HepG2 (cell line): Measurements from ENCODE around the gene POU3F3. TPM values are rescaled to one million over a fixed set of nuclear protein-coding genes. Genes with fewer than 3 reads are reported as not detected.

Experiments
- ATAC-seq: fragments of 200-7000 bp; cut with Tn5 transposase; 3 replicates; pipeline ENCODE4 v1.9.1; 2020; ENCODE audit warnings: mild to moderate bottlenecking, moderate library complexity
- Bru-seq: library from RNA; stranded (reverse); fragments of 400-500 nt; gene quantifications from one replicate; lab custom pipeline; 2021; lab: Mats Ljungman, UMichigan
- BruChase-seq, 2 experiments: library from RNA; stranded (reverse); fragments of 400-500 nt; gene quantifications; one replicate each; lab custom pipeline; 2021; lab: Mats Ljungman, UMichigan
- BruUV-seq: library from RNA; stranded (reverse); fragments of 400-500 nt; replicated peaks from 2 replicates; lab custom pipeline; 2021; lab: Mats Ljungman, UMichigan
- CTCF ChIA-PET: fragments of 300-600 bp; formaldehyde crosslinking; extraction: SDS; loops from one replicate; lab custom pipeline; 2021; ENCODE audit warnings: low total read pairs, inconsistent platforms, low intra/inter-chr PET ratio; lab: Yijun Ruan, JAX
- POLR2A ChIA-PET: fragments of 350-600 bp; sonication (Branson Sonifier 250); formaldehyde crosslinking; loops from one replicate; lab custom pipeline; 2020; ENCODE audit warnings: antibody characterized with exemption, inconsistent platforms; lab: Yijun Ruan, JAX
- DNase-seq: peaks from one replicate; pipeline ENCODE4 v3.0.0-alpha.2; 2015; ENCODE audit warnings: low spot score
- FAIRE-seq: peaks from 3 replicates; lab custom pipeline; 2011; peaks lifted over from hg19 to GRCh38; lab: Jason Lieb, UNC
- H2AFZ ChIP-seq: one replicate; pipeline ENCODE4 v1.6.1; 2011; ENCODE audit warnings: low read length, inconsistent platforms
- H3K27ac ChIP-seq: fragments of 300-600 bp; 3 replicates; pipeline ENCODE4 v1.8.0; 2011; ENCODE audit warnings: mixed run types, mild to moderate bottlenecking, mixed read lengths, low read length, inconsistent platforms; ENCODE audit not compliant: insufficient read depth; ENCODE audit errors: extremely low read length
- H3K27me3 ChIP-seq, 2 experiments: fragments of 200-600 bp in 1 of 2; 2 replicates in 1 of 2; 3 replicates in 1 of 2; pipeline versions ENCODE4 v1.6.0 to v1.8.0; 2011; ENCODE audit warnings: low read length in 2 of 2, mild to moderate bottlenecking in 2 of 2, moderate library complexity in 2 of 2, inconsistent platforms in 1 of 2; ENCODE audit not compliant: insufficient read depth in 2 of 2, control insufficient read depth in 1 of 2
- H3K36me3 ChIP-seq, 2 experiments: fragments of 200-600 bp in 1 of 2; replicated peaks in 1 of 2; 2 replicates in 1 of 2; 3 replicates in 1 of 2; pipeline versions ENCODE4 v1.5.1 to v1.8.0; 2011; ENCODE audit warnings: low read length in 2 of 2, inconsistent platforms in 1 of 2; ENCODE audit not compliant: insufficient read depth in 2 of 2, control insufficient read depth in 1 of 2
- H3K4me1 ChIP-seq: 2 replicates; pipeline ENCODE4 v1.5.1; 2012; ENCODE audit warnings: low read length, inconsistent platforms; ENCODE audit not compliant: insufficient read depth
- H3K4me2 ChIP-seq: 2 replicates; pipeline ENCODE4 v1.6.0; 2011; ENCODE audit warnings: low read depth, low read length, inconsistent platforms
- H3K4me3 ChIP-seq, 3 experiments: fragments of 200-600 bp in 1 of 3; sonication (generic), shearing (Covaris generic) in 1 of 3; replicated peaks in 1 of 3; 2 replicates each; pipeline ENCODE4 v1.5.1; 2011 to 2016; ENCODE audit warnings: low read length in 3 of 3, inconsistent platforms in 2 of 3, low read depth in 2 of 3, mild to moderate bottlenecking in 2 of 3, control low read depth in 1 of 3, mixed read lengths in 1 of 3; ENCODE audit not compliant: insufficient read depth in 1 of 3
- H3K79me2 ChIP-seq: one replicate; pipeline ENCODE4 v1.6.1; 2011; ENCODE audit warnings: low read length, inconsistent platforms; ENCODE audit not compliant: insufficient read depth
- H3K9ac ChIP-seq: 2 replicates; pipeline ENCODE4 v1.6.0; 2011; ENCODE audit warnings: mild to moderate bottlenecking, low read depth, low read length, inconsistent platforms; ENCODE audit not compliant: insufficient read depth
- H3K9me3 ChIP-seq: 2 replicates; pipeline ENCODE4 v1.5.1; 2012; ENCODE audit warnings: mild to moderate bottlenecking, low read length
- H4K20me1 ChIP-seq: 2 replicates; pipeline ENCODE4 v1.6.0; 2011; ENCODE audit warnings: inconsistent platforms, mild to moderate bottlenecking, low read length, moderate library complexity; ENCODE audit not compliant: insufficient read depth
- PAWR ChIP-seq: sonication (generic); formaldehyde crosslinking; IDR thresholded peaks from 2 replicates; pipeline ENCODE4 v1.4.0; 2020; ENCODE audit warnings: missing genetic modification reagents, mild to moderate bottlenecking, borderline replicate concordance
- SKIL ChIP-seq: sonication (generic); formaldehyde crosslinking; IDR thresholded peaks from 2 replicates; pipeline ENCODE4 v1.8.0; 2022; ENCODE audit warnings: missing genetic modification reagents, mild to moderate bottlenecking, moderate library complexity, borderline replicate concordance
- XRCC5 ChIP-seq: fragments of 200-400 bp; formaldehyde crosslinking; optimal IDR thresholded peaks from 2 replicates; pipeline ENCODE3; 2017; ENCODE audit warnings: mild to moderate bottlenecking, low read length
- ZBTB4 ChIP-seq: sonication (generic); formaldehyde crosslinking; IDR thresholded peaks from 2 replicates; pipeline ENCODE4 v1.4.0; 2020; ENCODE audit warnings: missing genetic modification reagents, mild to moderate bottlenecking, borderline replicate concordance
- ZFP41 ChIP-seq: sonication (generic); formaldehyde crosslinking; IDR thresholded peaks from 2 replicates; pipeline ENCODE4 v1.4.0; 2020; ENCODE audit warnings: mild to moderate bottlenecking, missing genetic modification reagents, borderline replicate concordance
- ZNF547 ChIP-seq: sonication (generic); formaldehyde crosslinking; IDR thresholded peaks from 2 replicates; pipeline ENCODE4 v1.5.1; 2020; ENCODE audit warnings: mild to moderate bottlenecking, missing genetic modification reagents
- ZNF788 ChIP-seq: sonication (generic); formaldehyde crosslinking; IDR thresholded peaks from 2 replicates; pipeline ENCODE4 v1.5.0; 2020; ENCODE audit warnings: mild to moderate bottlenecking, missing genetic modification reagents, borderline replicate concordance
- WGBS: methylation state at CpG from one replicate; pipeline ENCODE4 v1.1.6; 2017; ENCODE audit warnings: low lambda C conversion rate; 5-methylcytosine and 5-hydroxymethylcytosine counted together
- in situ Hi-C: cut with HindIII; loops from 2 replicates; pipeline ENCODE4 v1.10.0; 2017; ENCODE audit warnings: low pct_unique_long_range_greater_than_20kb; ENCODE audit not compliant: extremely low pct_ligation_motif_present
- intact Hi-C: fragments of 100-400 bp; cut with micrococcal nuclease; formaldehyde crosslinking; loops from one replicate; pipeline ENCODE4 v1.10.0; 2022; ENCODE audit not compliant: unreplicated experiment
- long read RNA-seq, 2 experiments: library from RNA in 1 of 2; library from polyadenylated mRNA in 1 of 2; stranded (forward) in 1 of 2; unstranded in 1 of 2; transcript quantifications; one replicate each; pipeline ENCODE4 v2.0.0, GENCODE V29; 2019 to 2022
- polyA minus RNA-seq, 3 experiments: library from RNA; depleted of rRNA, polyadenylated mRNA; stranded (reverse); fragments of >200 nt; gene quantifications; 2 replicates each; pipeline ENCODE4 v1.2.3, GENCODE V29; 2011; ENCODE audit warnings: low replicate concordance in 1 of 3
- polyA plus RNA-seq, 8 experiments: library from polyadenylated mRNA; depleted of rRNA in 3 of 8; stranded (reverse) in 7 of 8; unstranded in 1 of 8; fragments of >200 nt; fragmentation: Illumina TruSeq in 4 of 8; extraction: Trizol in 4 of 8; gene quantifications; 2 replicates each; pipeline versions ENCODE4 v1.2.1 to v1.2.3, GENCODE V29; 2011 to 2016; ENCODE audit warnings: low read depth in 4 of 8, missing spikeins in 1 of 8, mixed read lengths in 1 of 8; ENCODE audit not compliant: insufficient read depth in 1 of 8
- total RNA-seq, 5 experiments: library from RNA; depleted of rRNA; stranded (reverse); fragments of >200 nt; fragmentation: Illumina TruSeq; extraction: Trizol; gene quantifications; 2 replicates each; pipeline ENCODE4 v1.2.3, GENCODE V29; 2016; ENCODE audit warnings: low read depth in 1 of 5
- TF ChIP-seq, protein P1 (sequence below): sonication (generic); formaldehyde crosslinking; IDR thresholded peaks from 2 replicates; pipeline ENCODE4 v1.4.0; 2020; ENCODE audit warnings: mild to moderate bottlenecking, low read depth, missing genetic modification reagents
- TF ChIP-seq, protein P2 (sequence below): IDR thresholded peaks from 2 replicates; pipeline ENCODE4 v1.6.1; 2016; ENCODE audit warnings: missing genetic modification reagents, missing compliant biosample characterization

POU3F3 gene
- not detected in 2 replicates for total RNA-seq (2016; rRNA removed; fragmentation: Illumina TruSeq; extraction: Trizol)
- total RNA-seq (2016; cell fraction: cytosol; rRNA removed; fragmentation: Illumina TruSeq; extraction: Trizol; ENCODE audit: low read depth) = not detected in 2 replicates
- total RNA-seq (2016; cell fraction: insoluble cytoplasmic fraction; rRNA removed; fragmentation: Illumina TruSeq; extraction: Trizol) = not detected in 2 replicates
- not detected in 2 replicates for total RNA-seq (2016; cell fraction: membrane; rRNA removed; fragmentation: Illumina TruSeq; extraction: Trizol)
- total RNA-seq (2016; cell fraction: nucleus; rRNA removed; fragmentation: Illumina TruSeq; extraction: Trizol) = not detected in 2 replicates
- polyA plus RNA-seq (2011; rRNA removed) = not detected in 2 replicates
- polyA plus RNA-seq (2011; cell fraction: cytosol; rRNA removed) = not detected in 2 replicates
- polyA plus RNA-seq (2011; cell fraction: nucleus; rRNA removed) = not detected in 2 replicates
- polyA plus RNA-seq (2012) = not detected in 2 replicates
- polyA plus RNA-seq (2016; cell fraction: cytosol; fragmentation: Illumina TruSeq; extraction: Trizol; ENCODE audit: low read depth) = not detected in 2 replicates
- polyA plus RNA-seq (2016; cell fraction: insoluble cytoplasmic fraction; fragmentation: Illumina TruSeq; extraction: Trizol; ENCODE audit: low read depth) = not detected in 2 replicates
- not detected in 2 replicates for polyA plus RNA-seq (2016; cell fraction: membrane; fragmentation: Illumina TruSeq; extraction: Trizol; ENCODE audit: low read depth)
- not detected in 2 replicates for polyA plus RNA-seq (2016; cell fraction: nucleus; fragmentation: Illumina TruSeq; extraction: Trizol; ENCODE audit: insufficient read depth, low read depth)
- not detected in 2 replicates for polyA minus RNA-seq (2011; rRNA and poly(A)+ RNA removed; ENCODE audit: low replicate concordance)
- polyA minus RNA-seq (2011; cell fraction: cytosol; rRNA and poly(A)+ RNA removed) = not detected in 2 replicates
- polyA minus RNA-seq (2011; cell fraction: nucleus; rRNA and poly(A)+ RNA removed) = not detected in 2 replicates
- Bru-seq, nascent RNA = not detected
- not detected for BruChase-seq, experiment 1, labeled RNA remaining after a 6-hour chase
- BruChase-seq, experiment 2, labeled RNA remaining after a 2-hour chase = not detected
- long read RNA-seq, experiment 1 = 0 reads
- long read RNA-seq, experiment 2 = 0 reads

DNA sequence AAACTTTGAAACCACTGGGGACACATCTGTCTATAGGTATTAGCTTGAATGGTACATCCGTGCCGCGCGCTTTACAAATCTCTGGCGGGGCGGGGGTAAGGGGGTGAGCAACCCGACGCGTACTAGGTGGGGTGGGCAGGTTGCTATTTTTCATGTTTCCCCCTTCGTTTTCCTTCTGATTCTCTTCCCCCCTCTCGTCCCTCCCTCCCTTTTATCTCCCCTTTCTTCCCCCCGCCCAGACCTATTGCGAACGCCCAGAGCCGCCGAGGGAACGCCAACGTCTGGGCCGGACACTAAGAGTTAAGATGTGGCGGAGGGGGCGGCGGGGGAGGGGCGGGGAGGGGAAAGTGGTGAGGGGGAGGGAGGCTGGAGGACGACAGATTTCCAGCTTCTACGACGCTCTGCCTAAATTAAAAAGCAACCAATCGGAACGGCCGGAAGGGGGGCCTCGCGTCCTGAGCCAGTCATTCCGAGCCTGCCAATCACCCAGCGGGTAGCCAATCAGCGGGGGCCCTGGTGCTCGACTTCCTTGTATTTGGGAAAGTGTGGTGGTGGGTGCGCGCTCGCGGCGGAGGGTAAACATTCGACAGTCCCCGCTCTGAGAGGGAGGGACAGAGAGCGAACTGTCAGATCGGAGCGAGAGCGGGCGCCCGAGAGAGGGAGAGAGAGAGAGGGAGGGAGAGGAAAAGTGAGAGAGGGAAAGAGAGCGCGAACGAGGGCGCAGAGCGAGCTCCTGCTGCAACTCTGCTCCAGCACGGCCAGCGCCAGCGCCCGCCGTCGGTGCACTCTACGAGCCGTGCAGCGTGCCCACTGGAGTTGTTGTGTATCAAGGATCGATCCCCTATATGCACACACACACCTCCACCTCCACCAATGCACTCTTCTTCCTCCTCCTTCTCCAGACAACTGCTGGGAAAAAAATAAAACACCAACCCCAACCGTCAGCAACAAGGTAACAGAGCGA lies at the start of gene POU3F3:
Gene POU3F3, plus strand, starts transcription at position 582 of the 964 bp plus-strand sequence. CDS start 1,396 bp downstream, outside the sequence.
- 56% methylated on average over 65 of the region's 65 CpGs for WGBS
- Histone ChIP-seq H3K4me1 (peaks cover 6% of the 10 kb centered on the region; the same call in 1 of the 2 replicates), H4K20me1 (no peaks in the 10 kb centered on the region), H2AFZ (no peak within 1 kb of the TSS), H3K27ac (no peak within 1 kb of the TSS), H3K79me2 (no peaks in the 10 kb centered on the region), H3K9ac (no peak within 1 kb of the TSS), H3K27me3 (peaks cover 6 to 60% of the 10 kb centered on the region in 2 experiments; a peak in 4 of 5 replicates), H3K4me2 (no peak within 1 kb of the TSS), H3K4me3 (no peak within 1 kb of the TSS), H3K9me3 (no peaks in the 10 kb centered on the region), H3K36me3 (no peaks in the 10 kb centered on the region)
- FAIRE-seq (no peak), DNase-seq (no peak), ATAC-seq (peak; percentile 13; the same call in 1 of the 3 replicates)
- intact Hi-C loops (no loop called here), in situ Hi-C loops (loop anchor here (10.0 kb wide), 1 partner anchor 899 kb away; no protein-coding TSS in a partner anchor)
- POLR2A ChIA-PET = no interaction called here
- BruUV-seq = no TSS peak
- CTCF ChIA-PET = no interaction called here
- TF ChIP-seq, protein P1, sequence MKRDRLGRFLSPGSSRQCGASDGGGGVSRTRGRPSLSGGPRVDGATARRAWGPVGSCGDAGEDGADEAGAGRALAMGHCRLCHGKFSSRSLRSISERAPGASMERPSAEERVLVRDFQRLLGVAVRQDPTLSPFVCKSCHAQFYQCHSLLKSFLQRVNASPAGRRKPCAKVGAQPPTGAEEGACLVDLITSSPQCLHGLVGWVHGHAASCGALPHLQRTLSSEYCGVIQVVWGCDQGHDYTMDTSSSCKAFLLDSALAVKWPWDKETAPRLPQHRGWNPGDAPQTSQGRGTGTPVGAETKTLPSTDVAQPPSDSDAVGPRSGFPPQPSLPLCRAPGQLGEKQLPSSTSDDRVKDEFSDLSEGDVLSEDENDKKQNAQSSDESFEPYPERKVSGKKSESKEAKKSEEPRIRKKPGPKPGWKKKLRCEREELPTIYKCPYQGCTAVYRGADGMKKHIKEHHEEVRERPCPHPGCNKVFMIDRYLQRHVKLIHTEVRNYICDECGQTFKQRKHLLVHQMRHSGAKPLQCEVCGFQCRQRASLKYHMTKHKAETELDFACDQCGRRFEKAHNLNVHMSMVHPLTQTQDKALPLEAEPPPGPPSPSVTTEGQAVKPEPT (CRISPR knock-in tag) = no peak
- TF ChIP-seq ZBTB4 (CRISPR knock-in tag) = no peak
- TF ChIP-seq, protein P2, sequence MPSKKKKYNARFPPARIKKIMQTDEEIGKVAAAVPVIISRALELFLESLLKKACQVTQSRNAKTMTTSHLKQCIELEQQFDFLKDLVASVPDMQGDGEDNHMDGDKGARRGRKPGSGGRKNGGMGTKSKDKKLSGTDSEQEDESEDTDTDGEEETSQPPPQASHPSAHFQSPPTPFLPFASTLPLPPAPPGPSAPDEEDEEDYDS (CRISPR knock-in tag) = no peak
- no peak for TF ChIP-seq XRCC5
- no peak for TF ChIP-seq PAWR (CRISPR knock-in tag)
- TF ChIP-seq ZNF788 = no peak
- no peak for TF ChIP-seq ZNF547 (CRISPR knock-in tag)
- no peak for TF ChIP-seq ZFP41 (CRISPR knock-in tag)
- no peak for TF ChIP-seq SKIL (CRISPR knock-in tag)
